K562 (cell line): Measurements from ENCODE around the gene CPT1A. TPM values are rescaled to one million over a fixed set of nuclear protein-coding genes. Genes with fewer than 3 reads are reported as not detected.

Experiments
- ATAC-seq: fragments of 200-7000 bp; cut with Tn5 transposase; 3 replicates; pipeline ENCODE4 v1.9.1; 2020; ENCODE audit warnings: moderate library complexity
- BruUV-seq: library from RNA; stranded (reverse); fragments of 400-500 nt; replicated peaks from 2 replicates; lab custom pipeline; 2021; lab: Mats Ljungman, UMichigan
- CTCF ChIA-PET: fragments of 300-600 bp; formaldehyde crosslinking; extraction: SDS; loops from one replicate; lab custom pipeline; 2021; ENCODE audit warnings: low intra/inter-chr PET ratio; lab: Yijun Ruan, JAX
- POLR2A ChIA-PET: fragments of 300-600, 350-650 bp; sonication (Branson Sonifier 250); formaldehyde crosslinking; extraction: SDS; loops from one replicate; lab custom pipeline; 2021; ENCODE audit warnings: antibody characterized with exemption, inconsistent platforms; lab: Yijun Ruan, JAX
- DNase-seq, 4 experiments: peaks; one replicate each; pipeline versions ENCODE4 v3.0.0 to v3.0.0-alpha.2; 2011 to 2018; ENCODE audit warnings: low spot score in 3 of 4, mixed read lengths in 3 of 4; ENCODE audit errors: extremely low read depth in 1 of 4
- FAIRE-seq: peaks from 2 replicates; lab custom pipeline; 2011; peaks lifted over from hg19 to GRCh38; lab: Jason Lieb, UNC
- H2AFZ ChIP-seq: 2 replicates; pipeline ENCODE4 v1.6.0; 2011; ENCODE audit warnings: low read depth, low read length, control low read depth, inconsistent platforms
- H3K27ac ChIP-seq: fragments of 200-600 bp; 3 replicates; pipeline ENCODE4 v1.8.0; 2011; ENCODE audit warnings: low read depth, mild to moderate bottlenecking, control low read depth, inconsistent platforms, low read length, moderate library complexity, mixed read lengths; ENCODE audit errors: extremely low read depth
- H3K27me3 ChIP-seq, 2 experiments: fragments of 300-600 bp in 1 of 2; 2 replicates in 1 of 2; 3 replicates in 1 of 2; pipeline versions ENCODE4 v1.6.0 to v1.8.0; 2011; ENCODE audit warnings: inconsistent platforms in 2 of 2, low read length in 2 of 2, mild to moderate bottlenecking in 1 of 2, mixed read lengths in 1 of 2, moderate library complexity in 1 of 2; ENCODE audit not compliant: control insufficient read depth in 2 of 2, insufficient read depth in 2 of 2
- H3K36me3 ChIP-seq: fragments of 300-600 bp; 3 replicates; pipeline ENCODE4 v1.8.0; 2011; ENCODE audit warnings: mild to moderate bottlenecking, low read length, inconsistent platforms; ENCODE audit not compliant: control insufficient read depth, insufficient read depth
- H3K4me1 ChIP-seq, 2 experiments: fragments of 200-600 bp in 1 of 2; replicated peaks in 1 of 2; 2 replicates in 1 of 2; 3 replicates in 1 of 2; pipeline versions ENCODE4 v1.5.1 to v1.8.0; 2011; ENCODE audit warnings: inconsistent platforms in 2 of 2, low read length in 2 of 2, mild to moderate bottlenecking in 1 of 2, mixed read lengths in 1 of 2, moderate library complexity in 1 of 2; ENCODE audit not compliant: control insufficient read depth in 2 of 2, insufficient read depth in 2 of 2
- H3K4me2 ChIP-seq: 2 replicates; pipeline ENCODE4 v1.6.1; 2011; ENCODE audit warnings: low read length, control low read depth, inconsistent platforms, mixed read lengths; ENCODE audit not compliant: insufficient read depth
- H3K4me3 ChIP-seq: fragments of 200-600 bp; sonication (generic), shearing (Covaris generic); 2 replicates; pipeline ENCODE4 v1.5.1; 2016; ENCODE audit warnings: control low read depth, inconsistent platforms
- H3K79me2 ChIP-seq: fragments of 200-600 bp; 3 replicates; pipeline ENCODE4 v1.8.0; 2011; ENCODE audit warnings: low read length, inconsistent platforms; ENCODE audit not compliant: control insufficient read depth, insufficient read depth
- H3K9ac ChIP-seq, 2 experiments: 2 replicates each; pipeline versions ENCODE4 v1.6.0 to v1.6.1; 2011; ENCODE audit warnings: low read depth in 2 of 2, low read length in 2 of 2, control low read depth in 1 of 2, inconsistent platforms in 1 of 2, mild to moderate bottlenecking in 1 of 2, mixed read lengths in 1 of 2; ENCODE audit not compliant: insufficient read depth in 1 of 2
- H3K9me1 ChIP-seq: one replicate; pipeline ENCODE4 v1.6.0; 2011; ENCODE audit warnings: inconsistent platforms, mild to moderate bottlenecking, low read length, moderate library complexity; ENCODE audit not compliant: control insufficient read depth, insufficient read depth
- H3K9me3 ChIP-seq: replicated peaks from 2 replicates; pipeline ENCODE4 v1.5.1; 2011; ENCODE audit warnings: low read depth, low read length, inconsistent platforms; ENCODE audit not compliant: control insufficient read depth, insufficient read depth
- H4K20me1 ChIP-seq: replicated peaks from 2 replicates; pipeline ENCODE4 v1.6.1; 2011; ENCODE audit warnings: low read length, inconsistent platforms, mixed read lengths; ENCODE audit not compliant: control insufficient read depth, insufficient read depth
- E4F1 ChIP-seq: fragments of 250-450 bp; sonication (Bioruptor Pico); IDR thresholded peaks from 2 replicates; pipeline ENCODE4 v1.5.0; 2021; ENCODE audit warnings: mild to moderate bottlenecking, borderline replicate concordance
- HNRNPL ChIP-seq: fragments of 200-400 bp; formaldehyde crosslinking; IDR thresholded peaks from 2 replicates; pipeline ENCODE4 v1.6.1; 2017; ENCODE audit warnings: low read depth, mild to moderate bottlenecking, low read length
- NR1H2 ChIP-seq: sonication (generic); formaldehyde crosslinking; IDR thresholded peaks from 2 replicates; pipeline ENCODE4 v1.4.0; 2020; ENCODE audit warnings: mild to moderate bottlenecking, missing genetic modification reagents
- OTX1 ChIP-seq: fragments of 450-650 bp; formaldehyde crosslinking; IDR thresholded peaks from 2 replicates; pipeline ENCODE4 v1.4.0; 2022; ENCODE audit warnings: mild to moderate bottlenecking
- PBX2 ChIP-seq, 2 experiments: IDR thresholded peaks in 1 of 2; conservative IDR thresholded peaks in 1 of 2; 2 replicates each; pipeline ENCODE4 v1.6.1; 2016; ENCODE audit warnings: low read depth in 2 of 2, mild to moderate bottlenecking in 1 of 2, missing compliant biosample characterization in 1 of 2, missing genetic modification characterization in 1 of 2, moderate library complexity in 1 of 2
- SREBF2 ChIP-seq: sonication (generic); formaldehyde crosslinking; IDR thresholded peaks from 2 replicates; pipeline ENCODE4 v1.4.0; 2020; ENCODE audit warnings: mild to moderate bottlenecking, missing genetic modification reagents
- TEAD2 ChIP-seq: fragments of 450-650 bp; IDR thresholded peaks from 2 replicates; pipeline ENCODE4 v1.6.1; 2016; ENCODE audit warnings: missing genetic modification characterization, control low read depth, missing compliant biosample characterization
- TRIM24 ChIP-seq, 2 experiments: fragments of 450-650 bp; IDR thresholded peaks; 2 replicates each; pipeline ENCODE4 v1.6.1; 2016
- VEZF1 ChIP-seq: fragments of 200-800 bp; sonication (Bioruptor generic); IDR thresholded peaks from 2 replicates; pipeline ENCODE4 v1.6.1; 2017; ENCODE audit warnings: missing genetic modification characterization, missing compliant biosample characterization
- whole genome bisulfite sequencing: fragments of 100-300 bp; shearing (Covaris generic); methylation state at CpG from one replicate; pipeline ENCODE4 v1.1.6; 2016; ENCODE audit warnings: low coverage, mixed read lengths; ENCODE audit not compliant: insufficient coverage; ENCODE audit errors: missing lambda C conversion rate; 5-methylcytosine and 5-hydroxymethylcytosine counted together
- in situ Hi-C: fragments of 300-500 bp; cut with MboI; formaldehyde crosslinking; loops from 4 replicates; pipeline ENCODE4 v1.15.0; 2018; ENCODE audit warnings: inconsistent platforms, mixed read lengths
- intact Hi-C: fragments of 100-400 bp; cut with micrococcal nuclease; formaldehyde crosslinking; loops from 2 replicates; pipeline ENCODE4 v1.14.2; 2022
- polyA plus RNA-seq, 8 experiments: library from polyadenylated mRNA; depleted of rRNA in 4 of 8; stranded (reverse) in 5 of 8; unstranded in 3 of 8; fragments of >200 nt; fragmentation: Nextera tagmentation in 2 of 8; fragmentation: Illumina TruSeq in 1 of 8; extraction: Ambion mirVana in 2 of 8; extraction: Trizol in 1 of 8; gene quantifications; 2 replicates each; pipeline versions ENCODE4 v1.2.1 to v1.2.3, GENCODE V29; 2011 to 2014; ENCODE audit warnings: inconsistent platforms in 1 of 8, missing spikeins in 1 of 8
- total RNA-seq, 7 experiments: library from RNA; depleted of rRNA in 6 of 7; stranded (reverse); fragments of >200 nt in 6 of 7; fragmentation: Illumina TruSeq in 2 of 7; extraction: Trizol in 2 of 7; gene quantifications; 2 replicates each; pipeline versions ENCODE4 v1.2.1 to v1.2.3, GENCODE V29; 2011 to 2021; ENCODE audit warnings: low replicate concordance in 1 of 7

CPT1A gene
- total and polyA plus RNA-seq, 9 of the 15 experiments (the other 6 are each of a cell fraction or from before 2014, with no cell fraction given): 2.6 to 29.1 (median 12.3) TPM

- no peaks in the 10 kb centered on the region for H3K9me1 ChIP-seq
- TF ChIP-seq SREBF2: no peak
- TF ChIP-seq OTX1 (CRISPR knock-in tag): no peak
- TF ChIP-seq E4F1 (CRISPR knock-in tag): no peak
- no peak for TF ChIP-seq TRIM24 (IDR thresholded peaks at IDR 0.05)
- no peak for TF ChIP-seq PBX2 (CRISPR knock-in tag; IDR thresholded peaks at IDR 0.05; ENCODE audit: low read depth)
- TF ChIP-seq PBX2 (tag; conservative IDR thresholded peaks at IDR 0.05; ENCODE audit: low read depth): no peak
- no peak for TF ChIP-seq TEAD2
- TF ChIP-seq NR1H2 (CRISPR knock-in tag): no peak
- no peak for TF ChIP-seq VEZF1
- TF ChIP-seq HNRNPL: no peak
- in situ Hi-C loops: loop anchor here (25.0 kb wide), 1 partner anchor 831 kb away; no protein-coding TSS in a partner anchor
- no peaks in the 10 kb centered on the region for H4K20me1 ChIP-seq
- H3K79me2 ChIP-seq: peaks cover 2% of the 10 kb centered on the region; the same call in 1 of the 3 replicates
- ChIA-PET CTCF (no interaction called here), POLR2A (no interaction called here)
- no TSS peak for BruUV-seq
- intact Hi-C loops: no loop called here
- H3K4me2 ChIP-seq: no peak overlapping the region
- no peak overlapping the region for H3K9ac ChIP-seq
- no peak overlapping the region for H3K27ac ChIP-seq
- DNase-seq (no peak), FAIRE-seq (no peak), ATAC-seq (no peak)
- no peaks in the 10 kb centered on the region for H3K27me3 ChIP-seq
- H3K36me3 ChIP-seq: peaks cover 4% of the 10 kb centered on the region; the same call in 1 of the 3 replicates
- H3K9me3 ChIP-seq: no peaks in the 10 kb centered on the region
- 59% methylated on average over 5 of the region's 5 CpGs for WGBS
- peaks cover 0 to 12% of the 10 kb centered on the region in 2 experiments; a peak in 1 of 5 replicates for H3K4me1 ChIP-seq
- H3K4me3 ChIP-seq: no peak overlapping the region
- H2AFZ ChIP-seq: no peak overlapping the region
These were observed 10.6 kb downstream of the CPT1A start for GRCh38 chr11:68831124-68831523.
